HPDE6-E6E7 (cell line): Measurements from ENCODE around the gene TBC1D22A.

Experiments used
- DNase-seq: peaks from one replicate; pipeline ENCODE4 v3.0.0; 2011; ENCODE audit warnings: missing footprints; ENCODE audit errors: extremely low spot score

Gene TBC1D22A

GRCh38 chr22:47154621-47155081 lies 392.2 kb downstream of the TBC1D22A start:
- DNase-seq, result no peak

GRCh38 chr22:47155131-47155885 lies 392.9 kb downstream of the TBC1D22A start:
- DNase-seq, result no peak

- DNase-seq, result no peak
Observed at GRCh38 chr22:47155912-47156311, 393.5 kb downstream of the TBC1D22A start.

GRCh38 chr22:47156352-47157092 lies 394.1 kb downstream of the TBC1D22A start:
- no peak for DNase-seq

GRCh38 chr22:47157093-47157420 lies 394.6 kb downstream of the TBC1D22A start:
- DNase-seq, result no peak

- DNase-seq, result no peak
Observed at GRCh38 chr22:47157486-47158270, 395.2 kb downstream of the TBC1D22A start.

- no peak for DNase-seq
Observed at GRCh38 chr22:47158457-47158856, 396.0 kb downstream of the TBC1D22A start.

GRCh38 chr22:47159592-47159991 lies 397.1 kb downstream of the TBC1D22A start:
- DNase-seq, result no peak

GRCh38 chr22:47160141-47160541 lies 397.7 kb downstream of the TBC1D22A start:
- no peak for DNase-seq

- no peak for DNase-seq
Observed at GRCh38 chr22:47160781-47161520, 398.5 kb downstream of the TBC1D22A start.

GRCh38 chr22:47161631-47162030 lies 399.2 kb downstream of the TBC1D22A start:
- no peak for DNase-seq

GRCh38 chr22:47162865-47163264 lies 400.4 kb downstream of the TBC1D22A start:
- no peak for DNase-seq

GRCh38 chr22:47163481-47163855 lies 401.0 kb downstream of the TBC1D22A start:
- no peak for DNase-seq

- no peak for DNase-seq
Observed at GRCh38 chr22:47163856-47164513, 401.5 kb downstream of the TBC1D22A start.

GRCh38 chr22:47164514-47165337 lies 402.3 kb downstream of the TBC1D22A start:
- DNase-seq, result no peak

GRCh38 chr22:47165338-47166032 lies 403.0 kb downstream of the TBC1D22A start:
- DNase-seq, result no peak

GRCh38 chr22:47166033-47166404 lies 403.6 kb downstream of the TBC1D22A start:
- DNase-seq, result no peak

- DNase-seq, result no peak
Observed at GRCh38 chr22:47166446-47167016, 404.1 kb downstream of the TBC1D22A start.

- no peak for DNase-seq
Observed at GRCh38 chr22:47167056-47167455, 404.6 kb downstream of the TBC1D22A start.
